SK-N-SH (cell line): ENCODE measurements around the gene ORC4.

ENCODE experiments used
- ELF1 ChIP-seq: IDR thresholded peaks from 2 replicates; pipeline ENCODE4 v1.4.0; 2012
- EP300 ChIP-seq, 2 experiments: IDR thresholded peaks; 2 replicates each; pipeline versions ENCODE4 v1.4.0 to v1.6.1; 2012; ENCODE audit warnings: borderline replicate concordance in 1 of 2, low read depth in 1 of 2, low read length in 1 of 2
- EZH2phosphoT487 ChIP-seq: fragments of 200-600 bp; sonication (generic); IDR thresholded peaks from 2 replicates; pipeline ENCODE4 v1.6.1; 2017; ENCODE audit warnings: low read depth, mixed run types, mild to moderate bottlenecking, antibody characterized with exemption, moderate library complexity, borderline replicate concordance
- FOSL2 ChIP-seq: IDR thresholded peaks from 2 replicates; pipeline ENCODE4 v1.4.0; 2012; ENCODE audit warnings: low read depth, mild to moderate bottlenecking, moderate library complexity, borderline replicate concordance
- FOXJ3 ChIP-seq: sonication (generic); formaldehyde crosslinking; IDR thresholded peaks from 2 replicates; pipeline ENCODE4 v1.5.1; 2020; ENCODE audit warnings: mild to moderate bottlenecking, missing genetic modification reagents
- JUND ChIP-seq: IDR thresholded peaks from 2 replicates; pipeline ENCODE4 v1.4.0; 2012
- MAX ChIP-seq: IDR thresholded peaks from 2 replicates; pipeline ENCODE4 v1.4.0; 2012; ENCODE audit warnings: low read depth
- POLR2AphosphoS5 ChIP-seq: IDR thresholded peaks from 2 replicates; pipeline ENCODE4 v1.6.1; 2012; ENCODE audit warnings: low read depth, low read length
- TAF1 ChIP-seq: IDR thresholded peaks from 2 replicates; pipeline ENCODE4 v1.6.1; 2012; ENCODE audit warnings: low read depth, mild to moderate bottlenecking, low read length, moderate library complexity, borderline replicate concordance
- TCF12 ChIP-seq: IDR thresholded peaks from 2 replicates; pipeline ENCODE4 v1.4.0; 2012
- TF ChIP-seq, protein P1 (sequence below): fragments of 200-600 bp; sonication (generic); IDR thresholded peaks from 2 replicates; pipeline ENCODE4 v1.6.1; 2017; ENCODE audit warnings: antibody characterized with exemption, mild to moderate bottlenecking, moderate library complexity
- TF ChIP-seq, protein P2 (sequence below): IDR thresholded peaks from 2 replicates; pipeline ENCODE4 v1.6.1; 2012; ENCODE audit warnings: mild to moderate bottlenecking, low read depth, low read length, moderate library complexity
- TF ChIP-seq, protein P3 (sequence below): IDR thresholded peaks from 2 replicates; pipeline ENCODE4; 2012

- TF ChIP-seq EZH2phosphoT487 (no peak), TAF1 (no peak), FOSL2 (no peak), POLR2AphosphoS5 (no peak), TCF12 (no peak), JUND (no peak), FOXJ3 (CRISPR knock-in tag) (no peak), EP300 (IDR thresholded peaks at IDR 0.05; ENCODE audit: borderline replicate concordance in 1 of 2, low read depth in 1 of 2, low read length in 1 of 2) (no peak), ELF1 (no peak), MAX (no peak)
- TF ChIP-seq, protein P1, sequence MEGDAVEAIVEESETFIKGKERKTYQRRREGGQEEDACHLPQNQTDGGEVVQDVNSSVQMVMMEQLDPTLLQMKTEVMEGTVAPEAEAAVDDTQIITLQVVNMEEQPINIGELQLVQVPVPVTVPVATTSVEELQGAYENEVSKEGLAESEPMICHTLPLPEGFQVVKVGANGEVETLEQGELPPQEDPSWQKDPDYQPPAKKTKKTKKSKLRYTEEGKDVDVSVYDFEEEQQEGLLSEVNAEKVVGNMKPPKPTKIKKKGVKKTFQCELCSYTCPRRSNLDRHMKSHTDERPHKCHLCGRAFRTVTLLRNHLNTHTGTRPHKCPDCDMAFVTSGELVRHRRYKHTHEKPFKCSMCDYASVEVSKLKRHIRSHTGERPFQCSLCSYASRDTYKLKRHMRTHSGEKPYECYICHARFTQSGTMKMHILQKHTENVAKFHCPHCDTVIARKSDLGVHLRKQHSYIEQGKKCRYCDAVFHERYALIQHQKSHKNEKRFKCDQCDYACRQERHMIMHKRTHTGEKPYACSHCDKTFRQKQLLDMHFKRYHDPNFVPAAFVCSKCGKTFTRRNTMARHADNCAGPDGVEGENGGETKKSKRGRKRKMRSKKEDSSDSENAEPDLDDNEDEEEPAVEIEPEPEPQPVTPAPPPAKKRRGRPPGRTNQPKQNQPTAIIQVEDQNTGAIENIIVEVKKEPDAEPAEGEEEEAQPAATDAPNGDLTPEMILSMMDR = peak; percentile 93
- TF ChIP-seq, protein P2, sequence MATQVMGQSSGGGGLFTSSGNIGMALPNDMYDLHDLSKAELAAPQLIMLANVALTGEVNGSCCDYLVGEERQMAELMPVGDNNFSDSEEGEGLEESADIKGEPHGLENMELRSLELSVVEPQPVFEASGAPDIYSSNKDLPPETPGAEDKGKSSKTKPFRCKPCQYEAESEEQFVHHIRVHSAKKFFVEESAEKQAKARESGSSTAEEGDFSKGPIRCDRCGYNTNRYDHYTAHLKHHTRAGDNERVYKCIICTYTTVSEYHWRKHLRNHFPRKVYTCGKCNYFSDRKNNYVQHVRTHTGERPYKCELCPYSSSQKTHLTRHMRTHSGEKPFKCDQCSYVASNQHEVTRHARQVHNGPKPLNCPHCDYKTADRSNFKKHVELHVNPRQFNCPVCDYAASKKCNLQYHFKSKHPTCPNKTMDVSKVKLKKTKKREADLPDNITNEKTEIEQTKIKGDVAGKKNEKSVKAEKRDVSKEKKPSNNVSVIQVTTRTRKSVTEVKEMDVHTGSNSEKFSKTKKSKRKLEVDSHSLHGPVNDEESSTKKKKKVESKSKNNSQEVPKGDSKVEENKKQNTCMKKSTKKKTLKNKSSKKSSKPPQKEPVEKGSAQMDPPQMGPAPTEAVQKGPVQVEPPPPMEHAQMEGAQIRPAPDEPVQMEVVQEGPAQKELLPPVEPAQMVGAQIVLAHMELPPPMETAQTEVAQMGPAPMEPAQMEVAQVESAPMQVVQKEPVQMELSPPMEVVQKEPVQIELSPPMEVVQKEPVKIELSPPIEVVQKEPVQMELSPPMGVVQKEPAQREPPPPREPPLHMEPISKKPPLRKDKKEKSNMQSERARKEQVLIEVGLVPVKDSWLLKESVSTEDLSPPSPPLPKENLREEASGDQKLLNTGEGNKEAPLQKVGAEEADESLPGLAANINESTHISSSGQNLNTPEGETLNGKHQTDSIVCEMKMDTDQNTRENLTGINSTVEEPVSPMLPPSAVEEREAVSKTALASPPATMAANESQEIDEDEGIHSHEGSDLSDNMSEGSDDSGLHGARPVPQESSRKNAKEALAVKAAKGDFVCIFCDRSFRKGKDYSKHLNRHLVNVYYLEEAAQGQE = no peak
- TF ChIP-seq, protein P3, sequence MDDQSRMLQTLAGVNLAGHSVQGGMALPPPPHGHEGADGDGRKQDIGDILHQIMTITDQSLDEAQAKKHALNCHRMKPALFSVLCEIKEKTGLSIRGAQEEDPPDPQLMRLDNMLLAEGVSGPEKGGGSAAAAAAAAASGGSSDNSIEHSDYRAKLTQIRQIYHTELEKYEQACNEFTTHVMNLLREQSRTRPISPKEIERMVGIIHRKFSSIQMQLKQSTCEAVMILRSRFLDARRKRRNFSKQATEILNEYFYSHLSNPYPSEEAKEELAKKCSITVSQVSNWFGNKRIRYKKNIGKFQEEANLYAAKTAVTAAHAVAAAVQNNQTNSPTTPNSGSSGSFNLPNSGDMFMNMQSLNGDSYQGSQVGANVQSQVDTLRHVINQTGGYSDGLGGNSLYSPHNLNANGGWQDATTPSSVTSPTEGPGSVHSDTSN = no peak
These were observed 82.7 kb downstream of the ORC4 start for GRCh38 chr2:147937744-147938349.
